ENCODE measurements around the gene TSPAN31.

GRCh38 chr12:57797933-57798332, 53.1 kb downstream of the TSPAN31 start:
- TF ChIP-seq, protein P1, sequence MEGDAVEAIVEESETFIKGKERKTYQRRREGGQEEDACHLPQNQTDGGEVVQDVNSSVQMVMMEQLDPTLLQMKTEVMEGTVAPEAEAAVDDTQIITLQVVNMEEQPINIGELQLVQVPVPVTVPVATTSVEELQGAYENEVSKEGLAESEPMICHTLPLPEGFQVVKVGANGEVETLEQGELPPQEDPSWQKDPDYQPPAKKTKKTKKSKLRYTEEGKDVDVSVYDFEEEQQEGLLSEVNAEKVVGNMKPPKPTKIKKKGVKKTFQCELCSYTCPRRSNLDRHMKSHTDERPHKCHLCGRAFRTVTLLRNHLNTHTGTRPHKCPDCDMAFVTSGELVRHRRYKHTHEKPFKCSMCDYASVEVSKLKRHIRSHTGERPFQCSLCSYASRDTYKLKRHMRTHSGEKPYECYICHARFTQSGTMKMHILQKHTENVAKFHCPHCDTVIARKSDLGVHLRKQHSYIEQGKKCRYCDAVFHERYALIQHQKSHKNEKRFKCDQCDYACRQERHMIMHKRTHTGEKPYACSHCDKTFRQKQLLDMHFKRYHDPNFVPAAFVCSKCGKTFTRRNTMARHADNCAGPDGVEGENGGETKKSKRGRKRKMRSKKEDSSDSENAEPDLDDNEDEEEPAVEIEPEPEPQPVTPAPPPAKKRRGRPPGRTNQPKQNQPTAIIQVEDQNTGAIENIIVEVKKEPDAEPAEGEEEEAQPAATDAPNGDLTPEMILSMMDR (IDR thresholded peaks at IDR 0.05): no peak
- TF ChIP-seq EZH2 (IDR thresholded peaks at IDR 0.05): no peak

Measured in neural progenitor cell (in vitro differentiated cells).